Measurements from ENCODE around the gene B3GNT7. TPM values are rescaled to one million over a fixed set of nuclear protein-coding genes. Genes with fewer than 3 reads are reported as not detected.

B3GNT7 gene
- total and polyA plus RNA-seq, 2 of the 8 experiments (the other 6 are each of a cell fraction or from before 2014, with no cell fraction given): 26.4 to 73.1 TPM

- FAIRE-seq (no peak), DNase-seq (ENCODE audit: low read depth in 1 of 2, low spot score in 2 of 2) (no peak)
- no peak overlapping the region for H2BK20ac ChIP-seq (ENCODE audit: low read length)
- H3K4me1 ChIP-seq (replicated peaks in 1 of 4; ENCODE audit: control insufficient read depth in 3 of 4, insufficient read depth in 4 of 4, low read length in 3 of 4): peaks cover 4 to 17% (median 4%) of the 10 kb centered on the region in 4 experiments
- peak overlapping the region; percentile 13; the same call in 1 of the 2 replicates for H2BK15ac ChIP-seq (ENCODE audit: low read length)
- H3K27me3 ChIP-seq (replicated peaks in 1 of 4; ENCODE audit: control insufficient read depth in 3 of 4, extremely low read depth in 1 of 4, insufficient read depth in 3 of 4, low read length in 3 of 4): no peaks in the 10 kb centered on the region
- no peaks in the 10 kb centered on the region for H3K36me3 ChIP-seq (ENCODE audit: control insufficient read depth in 2 of 4, insufficient read depth in 4 of 4, low read length in 3 of 4)
- no peak overlapping the region for H3K4me3 ChIP-seq (ENCODE audit: extremely low read depth in 1 of 4, insufficient read depth in 2 of 4, low read depth in 3 of 4, low read length in 4 of 4)
- no peak overlapping the region for H3K56ac ChIP-seq (replicated peaks; ENCODE audit: insufficient read length, low read depth, low read length)
- no peak overlapping the region for H3K18ac ChIP-seq (ENCODE audit: extremely low read depth, low read length)
- no peak overlapping the region for H4K5ac ChIP-seq (ENCODE audit: insufficient read length, low read depth, low read length)
- H3K79me2 ChIP-seq (ENCODE audit: control insufficient read depth in 1 of 2, insufficient read depth in 2 of 2, low read length in 2 of 2): no peaks in the 10 kb centered on the region
- peak overlapping the region; percentile 29 for H4K91ac ChIP-seq (replicated peaks; ENCODE audit: insufficient read length, low read length)
- no peaks in the 10 kb centered on the region for H4K20me1 ChIP-seq (replicated peaks in 1 of 2; ENCODE audit: control insufficient read depth in 1 of 2, insufficient read depth in 2 of 2, low read length in 2 of 2)
- no peak overlapping the region for H4K8ac ChIP-seq (ENCODE audit: extremely low read depth, insufficient read depth, low read length)
- no peak overlapping the region for H2BK120ac ChIP-seq (replicated peaks; ENCODE audit: low read depth, low read length)
- H3K9ac ChIP-seq (replicated peaks in 1 of 4; ENCODE audit: extremely low read depth in 1 of 4, low read depth in 3 of 4, low read length in 3 of 4): no peak overlapping the region
- ChIA-PET POLR2A (ENCODE audit: partially characterized antibody) (no interaction called here), CTCF (ENCODE audit: partially characterized antibody) (interaction anchor here (1.7 to 26.8 kb wide), 3 partner anchors 13 to 42 kb away, joined by 4 to 617 read pairs (median 9); partner anchors contain the start of gene B3GNT7)
- no peak overlapping the region for H3K4me2 ChIP-seq (ENCODE audit: insufficient read depth in 1 of 2, low read depth in 2 of 2, low read length in 2 of 2)
- H2BK12ac ChIP-seq (ENCODE audit: low read depth, low read length): peak overlapping the region; percentile 44; the same call in 1 of the 2 replicates
- 91% methylated on average over 4 of the region's 4 CpGs; no CpG with 5 or more reads in 1 of the 2 experiments for WGBS, 2 experiments (ENCODE audit: extremely low coverage in 1 of 2, insufficient coverage in 1 of 2, insufficient read length in 1 of 2, insufficient replicate concordance in 2 of 2, low coverage in 1 of 2, low lambda C conversion rate in 2 of 2, missing lambda C conversion rate in 1 of 2)
- H3K9me3 ChIP-seq (ENCODE audit: insufficient read depth in 2 of 2, low read depth in 1 of 2, low read length in 1 of 2): no peaks in the 10 kb centered on the region
- no peaks in the 10 kb centered on the region for H3K23me2 ChIP-seq (ENCODE audit: low read depth, low read length)
- H2AFZ ChIP-seq (ENCODE audit: low read length): no peak overlapping the region
- H3K14ac ChIP-seq (ENCODE audit: insufficient read length): no peak overlapping the region
- peak overlapping the region; percentile 30; the same call in 1 of the 2 replicates for H2BK5ac ChIP-seq (ENCODE audit: low read depth, low read length)
- no peak overlapping the region for H3K27ac ChIP-seq (ENCODE audit: low read depth, low read length)
- no peak overlapping the region for H2AK5ac ChIP-seq (ENCODE audit: low read depth, low read length)
- H3K79me1 ChIP-seq (ENCODE audit: low read depth, low read length): no peaks in the 10 kb centered on the region
- H3K23ac ChIP-seq (ENCODE audit: insufficient read length): no peak overlapping the region
- H3K4ac ChIP-seq (replicated peaks; ENCODE audit: insufficient read length, low read depth, low read length): no peak overlapping the region
- no peak for TF ChIP-seq USF2 (IDR thresholded peaks at IDR 0.05; ENCODE audit: low read length)
- no peak for TF ChIP-seq SP1 (IDR thresholded peaks at IDR 0.05; ENCODE audit: low read depth, low read length)
- no peak for TF ChIP-seq SP2 (IDR thresholded peaks at IDR 0.05; ENCODE audit: low read length)
- no peak for TF ChIP-seq CHD1 (IDR thresholded peaks at IDR 0.05; ENCODE audit: low read depth, low read length)
- no peak for TF ChIP-seq SP4 (IDR thresholded peaks at IDR 0.05; ENCODE audit: low read length)
Observed at GRCh38 chr2:231357931-231358330, 37.6 kb upstream of the B3GNT7 start.
